SIG-M5 (cell line): Measurements from ENCODE around the gene ZNF681.
"Not testable (repeated sequence)": the region's sequence is repeated elsewhere in the genome, so short reads cannot be mapped to it uniquely, and the experiment has no call there.

Source experiments
- DNase-seq: peaks from one replicate; lab custom pipeline; 2025; lab: John Stamatoyannopoulos, UW

ZNF681 gene

DNA sequence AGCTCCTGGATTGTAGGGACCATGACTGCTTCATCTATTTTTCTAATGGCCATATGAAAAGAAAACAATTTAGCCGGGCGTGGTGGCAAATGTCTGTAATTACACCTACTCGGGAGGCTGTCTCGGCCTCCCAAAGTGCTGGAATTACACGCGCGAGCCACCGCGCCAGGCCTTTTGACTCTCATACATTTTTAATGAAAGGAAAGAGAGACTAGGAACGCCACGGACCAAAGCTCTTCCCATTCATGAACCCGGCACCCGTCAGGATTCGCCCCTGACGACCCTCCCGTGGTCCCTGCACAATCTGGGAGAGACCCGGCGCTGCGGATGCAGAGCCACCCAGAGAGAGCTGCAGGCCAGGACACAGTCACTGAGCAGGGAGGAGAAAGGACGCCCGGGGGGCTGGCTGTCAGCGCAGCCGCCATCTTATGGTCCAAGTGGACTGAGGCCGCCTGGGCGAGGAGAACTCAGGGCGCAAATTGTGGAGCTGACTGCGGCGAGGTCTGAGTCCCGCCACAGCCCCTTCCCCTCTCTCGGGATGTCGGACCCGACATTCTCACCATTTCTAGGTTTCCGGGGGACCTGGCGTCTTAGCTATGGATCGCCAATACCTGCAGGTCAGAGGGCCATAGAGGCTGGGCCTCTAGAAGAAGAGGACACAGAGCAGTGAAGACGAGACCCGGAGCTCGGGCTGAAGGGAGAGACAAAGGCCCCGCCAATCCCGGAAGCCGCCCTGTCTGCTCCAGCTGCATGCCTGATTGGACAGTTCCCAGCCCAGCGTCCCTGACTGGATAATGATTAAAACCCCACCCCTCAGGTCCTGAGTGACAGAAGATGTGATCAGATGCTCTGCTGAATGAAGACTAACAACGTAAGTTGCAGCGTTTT lies at the start of gene ZNF681:
Gene ZNF681, minus strand, starts transcription at position 705 of the 888 bp plus-strand sequence. Its CDS starts 142 bp downstream, at position 563.
- DNase-seq = no peak

DNA sequence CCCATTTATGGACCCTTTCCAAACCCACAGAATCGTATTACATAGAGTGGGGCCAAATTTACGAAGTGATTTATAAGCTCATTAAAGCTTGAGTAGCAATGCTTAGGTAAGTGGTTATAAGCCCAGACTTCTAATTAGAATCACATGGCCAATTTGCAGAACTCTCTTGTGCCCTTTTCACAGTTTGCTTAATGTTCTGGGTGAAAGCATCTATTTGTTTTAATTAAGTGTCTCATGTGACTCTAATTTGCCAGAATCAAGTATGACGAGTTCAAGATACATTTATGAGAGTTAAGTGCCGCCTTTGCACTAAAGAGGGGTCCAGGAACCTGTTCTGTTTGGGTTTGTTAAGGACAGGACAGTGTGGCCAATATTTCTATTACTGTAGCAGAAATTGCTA lies 46.0 kb upstream of the ZNF681 start:
- DNase-seq = no peak

DNA sequence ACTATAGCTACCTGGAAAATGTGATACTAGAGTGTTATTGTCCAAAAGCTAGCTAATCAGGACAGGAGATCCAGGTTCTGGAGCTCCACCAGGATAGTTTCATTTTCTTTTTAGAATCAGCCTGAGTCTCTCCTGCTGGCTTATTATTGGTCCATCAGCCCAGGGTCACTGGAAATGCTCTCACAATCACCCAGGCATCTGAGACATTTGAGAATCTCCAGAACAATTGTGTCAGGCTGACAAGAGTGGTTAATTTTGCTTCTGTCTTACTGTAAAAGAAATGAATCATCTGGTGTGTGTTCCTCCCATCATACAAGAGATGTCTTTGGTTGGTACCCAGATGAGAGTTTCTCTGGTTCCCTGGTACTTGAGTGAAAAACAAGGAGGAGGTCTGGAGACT lies 43.6 kb upstream of the ZNF681 start:
- no peak for DNase-seq

DNA sequence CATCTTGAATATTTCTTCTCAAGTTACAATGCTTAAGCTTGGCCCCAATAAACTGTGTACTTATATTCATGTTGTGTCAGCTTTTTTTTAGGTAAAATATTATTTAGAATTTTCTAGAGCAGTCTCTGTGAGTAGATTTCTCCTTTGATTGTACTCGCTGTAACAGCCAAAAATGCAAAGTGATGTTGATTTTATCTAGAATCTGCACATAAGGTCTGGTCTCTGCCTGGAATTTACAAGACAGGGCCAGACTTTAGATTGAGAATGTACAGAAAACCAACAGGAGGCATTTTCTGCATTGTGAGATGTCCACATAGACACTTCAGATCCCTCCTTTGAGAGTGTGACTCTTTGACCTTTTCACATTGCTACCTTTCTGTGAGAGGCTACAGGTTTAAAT lies 43.1 kb upstream of the ZNF681 start:
- DNase-seq = no peak

DNA sequence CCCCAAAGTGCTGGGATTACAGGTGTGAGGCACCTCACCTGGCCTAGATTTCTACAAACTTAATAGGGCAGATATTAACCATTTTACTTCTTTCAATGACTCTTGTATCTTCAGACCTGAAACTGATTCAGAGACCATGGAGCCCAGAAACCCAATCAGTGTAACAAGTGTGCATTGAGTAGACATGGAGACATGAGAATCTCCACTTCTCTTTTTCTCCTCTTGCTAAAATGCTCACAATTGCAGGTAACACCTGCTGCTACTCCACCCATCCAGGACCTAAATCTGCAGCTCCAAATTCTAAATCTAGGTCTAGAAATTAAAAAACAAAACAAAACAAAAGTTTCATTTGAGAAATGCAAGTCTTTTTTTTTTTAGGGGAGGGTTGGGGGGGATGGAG lies 42.2 kb upstream of the ZNF681 start:
- no peak for DNase-seq

DNA sequence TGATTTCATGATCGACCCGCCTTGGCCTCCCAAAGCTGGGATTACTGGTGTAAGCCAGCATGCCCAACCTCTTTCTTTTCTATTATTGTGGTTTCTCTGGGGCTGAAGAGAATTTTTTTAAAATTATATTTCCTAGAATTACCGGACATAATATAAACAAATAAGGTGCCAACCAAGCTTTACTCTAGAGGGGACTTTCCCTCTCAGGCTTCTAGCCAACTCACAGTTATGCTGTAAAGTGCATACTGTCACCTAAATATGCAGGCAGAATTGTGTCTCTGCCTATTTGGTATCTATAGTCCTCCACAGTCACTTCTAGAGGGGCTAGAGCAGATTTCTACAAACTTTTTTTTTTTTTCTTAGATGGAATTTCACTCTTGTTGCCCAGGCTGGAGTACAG lies 41.6 kb upstream of the ZNF681 start:
- no peak for DNase-seq

DNA sequence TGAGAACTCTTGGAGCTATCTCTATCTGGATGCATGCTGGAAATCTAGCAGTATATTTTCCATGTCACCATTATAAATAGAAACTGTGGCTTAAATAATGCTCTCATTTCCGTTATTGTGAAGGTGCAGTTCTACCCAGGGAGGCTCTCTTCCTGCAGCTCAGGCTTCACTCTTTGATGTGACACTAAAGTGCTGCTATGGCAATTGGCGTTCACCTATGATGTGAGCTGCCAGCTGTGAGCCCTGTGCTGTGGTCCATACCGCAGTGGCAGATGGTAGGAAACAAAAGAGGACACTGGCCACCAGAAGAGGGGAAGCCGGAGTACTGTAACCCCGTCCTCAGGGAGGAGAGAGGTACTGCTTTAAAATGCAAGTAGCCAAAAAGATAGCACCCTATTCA lies 40.6 kb upstream of the ZNF681 start:
- DNase-seq = no peak

DNA sequence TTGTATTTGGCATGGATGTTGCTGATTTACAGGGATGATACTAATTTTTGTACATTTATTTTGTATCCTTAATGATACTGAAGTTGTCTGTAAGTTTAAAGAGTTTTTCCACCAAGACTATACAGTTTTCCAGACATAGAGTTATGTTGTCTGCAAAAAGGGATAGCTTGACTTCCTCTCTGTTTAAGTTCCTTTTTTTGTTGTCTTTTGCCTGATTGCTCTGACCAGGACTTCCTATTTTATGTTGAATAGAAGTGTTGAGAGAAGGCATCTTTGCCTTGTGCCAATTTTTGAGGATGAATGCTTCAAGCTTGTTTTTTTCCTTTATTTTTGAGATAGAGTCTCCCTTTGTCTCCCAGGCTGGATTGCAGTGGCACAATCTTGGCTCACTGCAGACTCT lies 36.8 kb upstream of the ZNF681 start:
- DNase-seq = no peak

DNA sequence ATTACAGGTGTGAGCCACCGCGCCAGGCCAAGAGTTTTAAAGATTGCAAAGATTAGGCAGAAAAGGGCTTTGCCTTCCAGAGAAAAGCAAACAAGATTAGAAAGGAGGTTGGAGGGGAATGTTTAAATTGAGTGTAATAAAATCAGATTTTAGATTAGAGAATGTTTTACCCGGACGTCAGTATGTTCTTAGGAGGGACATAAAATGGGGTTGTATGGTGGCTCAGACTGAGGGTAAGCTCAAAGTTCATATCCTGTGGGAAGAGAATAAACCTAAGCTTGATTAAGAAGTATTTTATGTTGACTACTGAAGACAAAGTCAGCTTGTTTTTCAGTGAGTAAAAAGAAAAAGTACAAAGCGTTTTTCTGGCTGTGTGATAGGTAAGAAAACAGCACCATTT lies 34.1 kb upstream of the ZNF681 start:
- DNase-seq = no peak

DNA sequence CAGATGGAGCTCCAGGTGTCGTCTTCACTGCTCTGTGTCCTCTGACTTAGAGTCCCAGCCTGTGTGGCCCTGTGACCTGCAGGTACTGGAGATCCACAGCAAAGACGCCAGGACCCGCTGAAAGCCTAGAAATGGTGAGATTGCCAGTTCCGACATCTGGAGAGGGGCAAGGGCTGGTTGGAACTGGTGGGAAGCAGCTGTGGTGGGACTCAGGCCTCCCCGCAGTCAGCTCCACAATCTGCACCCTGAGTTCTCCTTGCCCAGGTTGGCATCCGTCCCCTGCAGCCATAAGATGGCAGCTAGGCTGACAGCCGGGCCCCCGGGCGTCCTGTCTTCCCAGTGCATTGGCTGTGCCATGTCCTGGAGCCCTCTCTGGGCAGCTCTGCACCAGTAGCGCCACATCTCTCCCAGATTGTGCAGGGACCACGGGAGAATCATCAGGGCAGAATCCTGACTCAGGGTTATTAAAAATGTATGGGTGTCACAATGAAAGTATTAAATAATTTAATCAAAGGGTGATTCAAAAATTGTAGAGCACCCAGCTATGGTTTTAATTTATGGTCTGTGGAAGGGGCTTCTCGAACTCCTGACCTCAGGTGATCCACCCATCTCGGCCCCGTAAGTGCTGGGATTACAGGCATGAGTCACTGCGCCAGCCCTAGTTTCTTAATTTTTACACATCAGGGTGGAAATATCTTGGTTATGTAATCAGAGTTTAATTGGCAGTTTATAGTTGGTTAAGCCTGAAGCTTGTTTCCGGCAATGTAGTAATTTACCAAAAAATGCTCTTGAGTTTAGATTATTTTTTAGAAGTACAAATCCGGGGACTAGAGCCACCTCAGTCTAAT lies 32.2 kb upstream of the ZNF681 start:
- no peak for DNase-seq

DNA sequence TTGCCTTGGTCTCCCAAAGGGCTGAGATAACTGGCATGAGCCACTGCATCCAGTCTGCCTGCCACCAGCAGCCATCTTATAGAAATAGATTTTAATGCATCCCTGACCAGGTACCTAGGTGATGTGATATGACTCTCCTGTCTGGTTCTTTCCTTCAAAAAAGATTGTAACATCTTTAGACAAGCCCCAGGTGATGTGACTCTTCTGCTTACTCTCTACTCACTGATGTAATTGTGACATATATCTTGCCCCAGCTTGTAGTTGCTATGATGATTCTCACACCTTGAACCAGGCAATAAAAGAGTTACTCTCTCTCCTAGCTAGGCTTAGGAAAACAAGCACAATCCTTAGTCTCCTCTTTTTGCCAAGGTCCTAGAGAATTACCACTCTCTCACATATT lies 30.6 kb upstream of the ZNF681 start:
- DNase-seq = no peak

DNA sequence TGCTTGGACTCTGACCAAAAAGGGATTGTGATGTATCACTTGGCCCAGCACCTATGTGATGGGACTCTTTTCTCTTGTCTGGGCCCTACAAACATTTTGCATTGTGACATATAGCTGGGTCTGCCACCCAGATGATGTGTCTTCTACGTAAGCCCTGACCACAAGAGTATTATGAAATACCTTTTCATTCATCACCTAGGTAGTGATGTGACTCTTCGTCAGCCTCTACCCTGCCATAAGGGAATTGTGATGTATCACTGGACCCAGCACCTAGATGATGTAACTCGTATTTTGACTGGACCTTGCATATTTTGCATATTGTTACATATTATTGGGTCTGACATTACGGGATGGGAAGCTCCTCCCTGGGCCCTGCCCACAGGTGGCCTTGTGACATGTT lies 29.7 kb upstream of the ZNF681 start:
- DNase-seq = no peak

DNA sequence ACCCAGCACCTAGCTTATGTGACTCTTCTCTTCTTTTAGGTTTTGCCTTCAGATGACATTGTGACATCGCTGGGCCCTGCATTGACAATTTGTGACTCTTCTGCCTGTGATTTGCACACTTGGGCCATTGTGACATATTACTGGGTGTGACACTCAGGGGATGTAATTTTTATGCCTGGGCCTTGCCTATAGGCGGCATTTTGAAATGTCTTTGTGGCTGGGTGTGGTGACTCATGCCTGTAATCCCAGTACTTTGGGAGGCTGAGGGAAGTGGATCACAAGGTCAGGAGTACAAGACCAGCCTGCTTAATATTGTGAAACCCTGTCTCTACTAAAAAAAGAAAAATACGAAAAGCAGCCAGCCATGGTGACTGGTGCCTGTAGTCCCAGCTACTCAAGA lies 28.4 kb upstream of the ZNF681 start:
- DNase-seq = no peak

DNA sequence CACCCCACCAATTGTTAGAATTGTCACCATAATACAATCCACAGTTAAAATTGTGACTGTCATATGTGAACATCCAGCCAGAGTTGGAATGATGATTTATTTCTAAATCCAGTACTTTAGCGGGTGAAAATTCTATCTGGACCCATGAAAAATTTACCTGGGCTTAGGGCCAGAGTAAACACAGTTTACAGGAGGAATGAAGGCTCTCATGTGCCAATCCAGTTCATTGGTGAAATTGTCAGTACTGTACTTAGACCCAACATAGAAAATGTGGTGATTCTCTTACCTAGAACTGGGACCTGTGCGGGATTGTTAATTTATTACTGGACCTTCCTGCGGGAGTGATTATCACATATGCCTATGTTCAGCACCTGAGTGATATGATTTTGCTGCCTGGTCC lies 27.3 kb upstream of the ZNF681 start:
- no peak for DNase-seq

DNA sequence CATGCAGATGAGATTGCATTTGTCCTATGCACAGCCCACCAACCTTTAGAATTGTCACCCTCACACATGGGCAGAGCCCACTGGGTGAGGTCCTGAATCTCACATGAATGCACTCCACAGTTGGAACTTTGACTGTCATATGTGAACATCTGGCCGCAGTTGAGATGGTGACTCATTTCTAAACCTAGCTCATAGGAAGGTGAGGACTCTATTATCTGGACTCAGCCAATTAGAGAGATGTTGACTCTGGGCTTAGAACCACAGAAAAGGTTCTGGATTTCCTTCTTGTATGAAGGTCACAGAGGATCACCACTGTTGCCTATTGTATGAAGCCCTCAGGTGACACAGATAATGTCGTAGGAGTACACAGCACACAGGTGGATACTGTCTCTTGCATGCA lies 25.6 kb upstream of the ZNF681 start:
- DNase-seq = no peak

DNA sequence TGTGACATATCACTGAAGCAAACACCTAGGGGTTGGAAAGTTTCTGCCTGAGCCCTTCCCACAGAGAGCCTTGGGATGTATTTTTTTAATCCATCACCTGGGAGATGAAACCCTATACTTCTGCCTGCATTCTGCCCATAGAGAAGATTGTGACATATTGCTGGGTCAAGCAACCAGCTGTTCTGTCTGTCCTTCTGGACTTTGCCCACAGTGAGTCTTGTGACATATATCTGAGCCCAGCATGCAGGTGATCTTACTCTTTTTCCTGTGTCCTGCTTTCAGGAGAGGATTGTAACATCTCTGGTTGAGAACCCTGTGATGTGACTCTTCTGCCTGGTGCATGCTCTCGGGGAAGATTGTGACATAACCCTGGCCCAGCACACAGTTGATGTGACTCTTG lies 24.9 kb upstream of the ZNF681 start:
- DNase-seq = no peak

DNA sequence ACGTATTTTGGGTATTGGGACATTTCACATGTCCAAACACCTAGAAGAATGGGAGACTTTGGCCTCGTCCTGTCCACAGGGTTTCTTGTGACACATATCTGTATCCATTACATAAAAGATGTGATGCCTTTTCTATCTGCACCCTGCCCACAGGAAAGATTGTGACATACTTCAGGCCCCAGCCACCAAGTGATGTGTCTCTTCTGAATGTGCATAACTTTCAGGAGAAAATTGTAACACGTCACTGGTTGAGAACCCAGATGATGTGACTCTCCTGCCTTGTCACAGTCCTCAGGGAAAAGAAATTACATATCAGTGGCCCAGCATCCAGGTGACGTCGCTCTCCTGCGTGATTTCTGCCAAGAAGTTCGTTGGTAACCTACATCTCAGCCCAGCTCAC lies 21.0 kb upstream of the ZNF681 start:
- DNase-seq = no peak

DNA sequence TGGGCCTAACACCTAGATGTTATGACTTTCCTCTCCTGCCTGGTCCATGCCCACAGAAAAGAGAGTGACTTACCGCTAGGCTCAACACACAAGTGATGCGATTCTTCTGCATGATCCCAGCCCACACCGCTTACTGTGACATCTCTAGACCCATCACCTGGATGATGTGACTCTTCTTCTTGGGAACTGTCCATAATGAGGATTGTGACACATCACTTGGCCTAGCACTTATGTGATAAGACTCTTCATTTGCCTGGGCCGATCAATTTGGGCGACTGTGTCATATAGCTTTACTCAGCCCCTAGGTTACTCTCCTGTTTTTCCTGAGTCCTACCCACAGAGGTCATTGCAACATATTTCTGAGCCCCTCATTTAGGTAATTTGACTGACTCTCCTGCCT lies 19.9 kb upstream of the ZNF681 start:
- DNase-seq = no peak

DNA sequence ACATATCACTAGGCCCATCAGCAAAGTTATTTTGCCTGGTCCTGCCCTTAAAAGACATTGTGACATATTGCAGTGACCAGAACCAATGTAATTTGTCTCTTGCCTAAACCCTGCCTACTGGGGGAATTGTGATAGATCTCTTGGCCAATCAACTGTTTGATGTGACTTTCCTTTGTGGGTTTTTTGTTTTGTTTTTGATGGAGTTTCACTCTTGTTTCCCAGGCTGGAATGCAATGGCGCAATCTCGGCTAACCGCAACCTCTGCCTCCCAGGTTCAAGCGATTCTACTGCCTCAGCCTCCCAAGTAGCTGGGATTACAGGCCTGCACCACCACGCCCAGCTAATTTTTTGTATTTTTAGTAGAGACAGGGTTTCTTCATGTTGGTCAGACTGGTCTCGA lies 19.3 kb upstream of the ZNF681 start:
- not testable (repeated sequence) for DNase-seq

DNA sequence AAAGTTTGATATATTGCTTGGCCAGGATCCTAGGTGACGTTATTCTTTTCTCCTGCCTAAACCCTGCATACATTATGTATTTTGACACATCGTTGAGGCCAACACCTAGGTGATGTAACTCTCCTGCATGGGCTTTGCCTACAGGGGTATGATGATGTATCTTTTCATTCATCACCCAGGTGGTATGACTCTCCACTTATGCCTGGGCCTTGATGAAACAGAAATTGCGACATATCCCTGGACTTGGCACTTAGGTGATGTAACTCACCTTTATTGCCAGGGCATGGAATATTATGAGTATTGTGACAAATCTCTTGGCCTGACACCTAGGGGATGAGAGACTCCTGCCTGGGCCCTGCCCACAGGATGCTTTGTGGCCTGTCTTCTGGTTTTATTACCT lies 18.5 kb upstream of the ZNF681 start:
- DNase-seq = no peak

DNA sequence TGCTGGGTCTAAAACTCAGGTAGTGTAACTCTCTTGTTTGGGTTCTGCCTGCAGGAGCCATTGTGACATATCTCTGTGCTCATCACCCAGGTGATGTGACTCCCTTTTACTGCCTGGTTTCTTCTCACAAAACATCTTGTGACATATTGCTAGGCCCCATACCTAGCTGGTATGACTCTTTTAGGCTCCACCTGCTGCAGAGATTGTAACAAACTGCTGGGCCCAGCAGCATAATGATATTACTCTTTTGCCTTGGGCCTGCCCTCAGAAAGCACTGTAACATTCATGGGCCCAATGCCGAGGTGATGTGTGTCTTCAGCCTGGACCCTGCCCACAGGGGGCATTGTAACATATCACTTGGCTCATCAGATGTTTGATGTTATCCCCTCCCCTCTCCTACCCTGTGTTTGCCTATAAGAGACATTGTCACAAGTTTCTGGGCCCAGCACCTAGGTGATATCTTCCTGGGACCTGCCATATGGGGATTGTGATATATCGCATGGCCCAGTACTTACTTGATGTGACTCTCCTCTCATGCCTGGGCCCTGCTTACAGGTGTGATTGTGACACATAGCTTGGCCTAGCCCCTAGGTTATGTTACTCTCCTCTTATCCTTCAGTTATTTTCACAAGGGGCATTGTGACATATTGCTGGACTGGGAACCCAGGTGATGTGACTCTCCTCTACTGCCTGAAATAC lies 18.0 kb upstream of the ZNF681 start:
- no peak for DNase-seq

DNA sequence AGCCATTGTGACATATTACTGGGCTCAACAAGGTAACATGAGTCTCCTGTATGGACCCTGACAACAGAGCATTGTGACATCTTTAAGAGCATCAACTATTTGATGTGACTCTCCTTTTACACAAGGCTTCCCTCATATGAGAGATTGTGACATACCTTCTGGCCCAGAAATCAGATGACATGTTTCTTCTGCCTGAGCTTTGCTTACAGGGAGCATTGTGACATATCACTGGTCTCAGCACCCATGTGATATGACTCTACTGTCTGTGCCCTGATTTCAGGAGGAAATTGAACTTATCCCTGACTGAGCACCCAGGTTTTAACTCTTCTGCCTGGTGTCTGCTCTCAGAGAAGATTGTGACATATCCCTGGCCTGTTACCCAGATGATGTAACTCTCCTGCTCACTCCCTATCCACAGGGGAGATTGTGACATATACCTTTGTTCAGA lies 15.9 kb upstream of the ZNF681 start:
- no peak for DNase-seq

DNA sequence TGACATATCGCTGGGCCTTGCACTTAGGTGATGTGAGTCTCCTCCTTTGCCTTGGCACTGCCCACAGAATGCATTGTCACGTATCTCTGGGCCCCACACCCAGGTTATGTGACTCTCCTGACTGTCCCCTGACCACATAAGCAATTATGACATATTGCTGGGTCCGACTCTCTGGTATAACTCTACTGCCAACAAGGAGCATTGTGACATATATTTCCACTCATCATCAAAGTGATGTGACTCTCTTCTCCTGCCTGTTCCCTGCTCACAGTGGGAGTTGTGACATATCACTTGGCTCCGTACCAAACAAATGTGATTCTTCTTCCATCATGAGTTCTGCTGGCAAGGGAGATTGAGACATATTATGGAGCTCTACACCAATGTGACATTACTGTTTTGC lies 15.4 kb upstream of the ZNF681 start:
- no peak for DNase-seq
